NT2/D1 (cell line): Measurements from ENCODE around the gene FARP1.

ENCODE experiments used
- DNase-seq: peaks from one replicate; pipeline ENCODE4 v3.0.0-alpha.2; 2011; ENCODE audit warnings: low read depth, low spot score
- H3K27me3 ChIP-seq: 2 replicates; pipeline ENCODE4 v1.6.0; 2011; ENCODE audit warnings: mild to moderate bottlenecking; ENCODE audit not compliant: insufficient read length, insufficient read depth
- H3K36me3 ChIP-seq: 2 replicates; pipeline ENCODE4 v1.6.1; 2011; ENCODE audit warnings: mild to moderate bottlenecking, low read length, mixed read lengths; ENCODE audit not compliant: insufficient read depth, insufficient read length
- H3K4me1 ChIP-seq: 2 replicates; pipeline ENCODE4 v1.5.1; 2011; ENCODE audit not compliant: insufficient read depth, insufficient read length
- H3K4me3 ChIP-seq: 2 replicates; pipeline ENCODE4 v1.5.1; 2011; ENCODE audit warnings: low read depth; ENCODE audit not compliant: insufficient read length
- H3K9ac ChIP-seq: 2 replicates; pipeline ENCODE4 v1.6.0; 2011; ENCODE audit warnings: low read depth; ENCODE audit not compliant: insufficient read length
- H3K9me3 ChIP-seq: 2 replicates; pipeline ENCODE4 v1.5.1; 2011; ENCODE audit warnings: mild to moderate bottlenecking, low read length; ENCODE audit not compliant: insufficient read depth
- SUZ12 ChIP-seq: IDR thresholded peaks from 2 replicates; pipeline ENCODE4 v1.6.1; 2011; ENCODE audit not compliant: insufficient read length, insufficient read depth; ENCODE audit errors: extremely low read depth
- YY1 ChIP-seq: IDR thresholded peaks from 2 replicates; pipeline ENCODE4 v1.6.1; 2011; ENCODE audit not compliant: insufficient read length, insufficient read depth
- ZNF274 ChIP-seq: IDR thresholded peaks from 2 replicates; pipeline ENCODE4 v1.6.1; 2011; ENCODE audit warnings: mild to moderate bottlenecking, low read depth, low read length

The FARP1 gene

GRCh38 chr13:98216711-98217285 is 73.9 kb downstream of the FARP1 start:
- Histone ChIP-seq H3K27me3 (no peaks in the 10 kb centered on the region), H3K4me3 (no peak overlapping the region), H3K9ac (no peak overlapping the region), H3K4me1 (no peaks in the 10 kb centered on the region), H3K36me3 (peaks cover 22% of the 10 kb centered on the region), H3K9me3 (no peaks in the 10 kb centered on the region)
- no peak for TF ChIP-seq YY1
- TF ChIP-seq ZNF274: no peak
- no peak for TF ChIP-seq SUZ12
- no peak for DNase-seq

GRCh38 chr13:98217597-98217996 is 74.7 kb downstream of the FARP1 start:
- Histone ChIP-seq H3K36me3 (peaks cover 22% of the 10 kb centered on the region), H3K9ac (no peak overlapping the region), H3K9me3 (no peaks in the 10 kb centered on the region), H3K4me3 (no peak overlapping the region), H3K27me3 (no peaks in the 10 kb centered on the region), H3K4me1 (no peaks in the 10 kb centered on the region)
- TF ChIP-seq SUZ12: no peak
- no peak for TF ChIP-seq YY1
- TF ChIP-seq ZNF274: no peak
- DNase-seq: no peak

- H3K36me3 ChIP-seq: peaks cover 16% of the 10 kb centered on the region
- no peaks in the 10 kb centered on the region for H3K27me3 ChIP-seq
- DNase-seq: no peak
- H3K9ac ChIP-seq: no peak overlapping the region
- no peak overlapping the region for H3K4me3 ChIP-seq
- H3K4me1 ChIP-seq: no peaks in the 10 kb centered on the region
- TF ChIP-seq YY1 (no peak), SUZ12 (no peak), ZNF274 (no peak)
- H3K9me3 ChIP-seq: no peaks in the 10 kb centered on the region
Observed at GRCh38 chr13:98219685-98220084, 76.8 kb downstream of the FARP1 start.

GRCh38 chr13:98220271-98220791 is 77.4 kb downstream of the FARP1 start:
- Histone ChIP-seq H3K9ac (no peak overlapping the region), H3K4me3 (no peak overlapping the region), H3K27me3 (no peaks in the 10 kb centered on the region), H3K9me3 (no peaks in the 10 kb centered on the region), H3K36me3 (peaks cover 13% of the 10 kb centered on the region), H3K4me1 (no peaks in the 10 kb centered on the region)
- no peak for DNase-seq
- TF ChIP-seq ZNF274 (no peak), YY1 (no peak), SUZ12 (no peak)

- Histone ChIP-seq H3K4me1 (no peaks in the 10 kb centered on the region), H3K36me3 (peaks cover 12% of the 10 kb centered on the region)
Observed at GRCh38 chr13:98221234-98221633, 78.3 kb downstream of the FARP1 start.

GRCh38 chr13:98222081-98222554 is 79.2 kb downstream of the FARP1 start:
- no peak for TF ChIP-seq ZNF274
- Histone ChIP-seq H3K4me3 (no peak overlapping the region), H3K9ac (no peak overlapping the region), H3K4me1 (no peaks in the 10 kb centered on the region), H3K9me3 (no peaks in the 10 kb centered on the region), H3K27me3 (no peaks in the 10 kb centered on the region), H3K36me3 (peaks cover 11% of the 10 kb centered on the region)
- DNase-seq: no peak

More at GRCh38 chr13:98221234-98221633, 78.3 kb downstream of the FARP1 start:
- Histone ChIP-seq H3K4me3 (no peak overlapping the region), H3K9ac (no peak overlapping the region), H3K27me3 (no peaks in the 10 kb centered on the region), H3K9me3 (no peaks in the 10 kb centered on the region)
- DNase-seq: no peak
- TF ChIP-seq ZNF274 (no peak), SUZ12 (no peak), YY1 (no peak)

- H3K9ac ChIP-seq: no peak overlapping the region
- TF ChIP-seq YY1: no peak
- no peaks in the 10 kb centered on the region for H3K4me1 ChIP-seq
- no peak overlapping the region for H3K4me3 ChIP-seq
- DNase-seq: no peak
- peaks cover 8% of the 10 kb centered on the region for H3K36me3 ChIP-seq
- H3K9me3 ChIP-seq: no peaks in the 10 kb centered on the region
- no peaks in the 10 kb centered on the region for H3K27me3 ChIP-seq
Observed at GRCh38 chr13:98222816-98223215, 79.9 kb downstream of the FARP1 start.
